Stimulated activated CD4-positive, alpha-beta T cell treated with anti-CD3 and anti-CD28 coated beads, TNF-alpha, amount 100 ng/mL, for 1 hour (primary cell): ENCODE results near the gene PPIL1.
A peak's percentile ranks its signal among the peaks of the same experiment; 100 is the strongest.
"Not testable (repeated sequence)": the region's sequence is repeated elsewhere in the genome, so short reads cannot be mapped to it uniquely, and the experiment has no call there.

ENCODE experiments used
- DNase-seq, 3 donors: peaks; one replicate each; pipeline ENCODE4 v3.0.0-alpha.2; 2020; ENCODE audit warnings: low read depth in 3 of 3, low spot score in 1 of 3

Gene PPIL1

DNA sequence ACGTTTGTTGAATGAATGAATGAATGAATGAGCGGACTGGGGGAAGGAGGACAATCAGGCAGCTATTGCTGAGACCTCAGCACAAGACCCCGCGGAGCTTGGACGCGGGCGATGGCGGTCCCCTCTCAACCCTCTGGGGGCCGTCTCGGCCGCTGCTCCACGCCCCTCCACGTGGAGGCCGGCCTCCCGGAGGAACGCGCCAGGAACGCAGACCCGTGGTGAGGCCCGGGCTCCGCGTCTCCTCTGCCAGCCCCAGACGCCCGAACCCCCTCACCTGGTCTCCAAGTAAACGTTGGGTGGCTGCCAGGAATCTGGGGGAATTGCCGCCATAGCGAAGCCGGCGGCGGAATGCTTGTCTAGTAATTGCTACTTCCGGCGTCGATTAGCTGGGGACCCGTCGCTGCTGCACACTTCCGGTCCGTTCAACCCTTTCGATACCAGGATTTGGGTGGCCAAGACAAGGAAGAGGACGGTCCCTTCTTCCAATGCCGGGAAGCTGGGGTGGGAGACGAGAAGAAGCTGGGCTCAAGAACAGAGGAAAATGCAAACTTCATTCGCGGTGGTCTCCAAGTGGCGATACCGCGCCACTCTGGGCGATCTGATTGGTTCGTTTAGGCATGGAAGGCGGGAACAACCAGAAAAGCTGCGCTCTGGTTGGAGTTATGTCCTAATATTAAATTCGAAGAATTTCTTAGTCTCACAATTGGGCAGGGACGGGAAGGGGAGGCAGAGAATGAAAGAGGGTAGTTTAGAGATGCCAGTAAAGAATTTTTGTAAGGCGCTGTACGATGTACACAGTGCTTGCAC lies at the start of gene PPIL1:
Gene PPIL1, minus strand, starts transcription at position 361 of the 807 bp plus-strand sequence. Its CDS starts 31 bp downstream, at position 330.
- DNase-seq: peak; percentile 54 to 68 (median 62)

DNA sequence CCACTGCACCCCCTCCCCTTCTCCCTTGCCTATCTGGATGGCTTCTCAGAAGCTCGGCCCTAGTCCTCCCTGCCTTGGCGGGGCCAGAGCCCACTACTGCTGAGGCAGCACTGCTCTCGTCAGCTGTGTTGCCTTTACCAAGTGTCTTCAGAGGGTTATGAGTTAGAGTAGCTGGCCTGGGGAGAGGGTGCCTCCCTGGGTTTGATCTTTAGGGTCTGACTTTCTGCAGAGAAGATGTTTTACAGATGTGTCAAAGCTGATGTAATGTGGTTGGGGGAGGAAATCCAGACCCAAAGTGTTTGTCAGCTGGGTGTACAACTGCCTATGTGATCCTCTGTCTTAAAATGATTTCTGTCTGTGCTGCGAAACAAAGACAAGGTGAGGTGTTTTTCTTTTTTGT lies 49.5 kb upstream of the PPIL1 start:
- DNase-seq: no peak

- DNase-seq: no peak
Measured at GRCh38 chr6:36920546-36920945, 45.9 kb upstream of the PPIL1 start.

GRCh38 chr6:36920049-36920448 lies 45.4 kb upstream of the PPIL1 start:
- DNase-seq: no peak

GRCh38 chr6:36917541-36918193 lies 43.1 kb upstream of the PPIL1 start:
- no peak for DNase-seq

DNA sequence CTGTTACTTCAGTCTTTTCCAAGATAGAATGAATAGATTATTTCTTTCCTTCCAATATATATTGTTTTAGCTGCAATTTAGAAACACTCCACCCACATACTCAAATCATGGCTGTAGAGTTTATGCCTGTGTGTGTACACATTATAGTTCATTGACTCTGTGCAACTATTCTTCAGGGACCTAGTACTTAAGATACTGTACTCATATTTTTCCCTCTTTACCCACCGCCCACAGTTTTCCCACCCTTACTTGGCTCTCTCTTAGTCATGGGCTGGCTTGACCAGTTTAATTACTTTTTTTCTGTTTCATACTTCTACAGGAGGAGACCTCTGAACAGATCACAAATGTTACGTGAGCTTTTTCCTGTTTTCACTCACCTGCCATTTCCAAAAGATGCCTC lies 41.5 kb upstream of the PPIL1 start:
- no peak for DNase-seq

GRCh38 chr6:36915599-36915998 lies 41.0 kb upstream of the PPIL1 start:
- DNase-seq: no peak

DNA sequence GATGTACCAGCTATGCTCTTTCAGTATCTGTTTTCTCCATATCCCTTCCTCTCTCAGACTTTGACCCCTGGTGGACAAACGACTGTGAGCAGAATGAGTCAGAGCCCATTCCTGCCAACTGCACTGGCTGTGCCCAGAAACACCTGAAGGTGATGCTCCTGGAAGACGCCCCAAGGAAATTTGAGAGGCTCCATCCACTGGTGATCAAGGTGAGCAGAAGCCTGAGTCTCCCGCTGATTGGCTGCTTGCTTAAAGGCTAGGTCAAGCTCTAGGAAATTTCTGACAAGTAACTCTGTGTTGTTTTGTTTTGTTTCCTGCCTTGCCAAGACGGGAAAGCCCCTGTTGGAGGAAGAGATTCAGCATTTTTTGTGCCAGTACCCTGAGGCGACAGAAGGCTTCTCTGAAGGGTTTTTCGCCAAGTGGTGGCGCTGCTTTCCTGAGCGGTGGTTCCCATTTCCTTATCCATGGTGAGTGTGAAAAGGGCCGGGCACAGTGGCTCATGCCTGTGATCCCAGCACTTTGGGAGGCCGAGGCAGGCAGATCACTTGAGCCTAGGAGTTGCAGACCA lies 39.7 kb upstream of the PPIL1 start:
- DNase-seq: peak in 1 of 3 donors; percentile 5

GRCh38 chr6:36913082-36913481 lies 38.5 kb upstream of the PPIL1 start:
- no peak for DNase-seq

DNA sequence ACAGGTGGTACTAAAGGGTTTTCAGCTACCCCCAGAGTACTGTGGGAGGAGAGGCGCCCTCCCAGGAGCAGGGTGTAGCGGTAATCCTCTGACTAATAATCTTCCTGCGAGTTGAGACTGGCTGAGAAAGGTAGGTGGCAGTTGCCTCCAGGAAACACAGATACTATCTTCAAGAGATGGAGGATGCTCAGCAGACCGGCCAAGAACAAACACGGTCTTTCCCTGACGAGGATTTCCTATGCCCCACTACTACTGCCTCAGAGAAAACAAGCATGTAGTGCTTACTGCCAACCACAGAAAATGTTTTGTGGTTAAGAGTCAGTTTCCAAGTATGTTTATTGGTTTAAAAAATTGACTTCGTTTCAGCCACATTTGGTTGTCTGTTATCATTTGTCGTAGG lies 38.0 kb upstream of the PPIL1 start:
- DNase-seq: peak; percentile 14 to 43 (median 32)

- DNase-seq: no peak
Measured at GRCh38 chr6:36912030-36912454, 37.4 kb upstream of the PPIL1 start.

GRCh38 chr6:36908747-36909146 lies 34.1 kb upstream of the PPIL1 start:
- no peak for DNase-seq

GRCh38 chr6:36907781-36908180 lies 33.2 kb upstream of the PPIL1 start:
- DNase-seq: no peak

GRCh38 chr6:36906539-36907325 lies 32.1 kb upstream of the PPIL1 start:
- no peak for DNase-seq

DNA sequence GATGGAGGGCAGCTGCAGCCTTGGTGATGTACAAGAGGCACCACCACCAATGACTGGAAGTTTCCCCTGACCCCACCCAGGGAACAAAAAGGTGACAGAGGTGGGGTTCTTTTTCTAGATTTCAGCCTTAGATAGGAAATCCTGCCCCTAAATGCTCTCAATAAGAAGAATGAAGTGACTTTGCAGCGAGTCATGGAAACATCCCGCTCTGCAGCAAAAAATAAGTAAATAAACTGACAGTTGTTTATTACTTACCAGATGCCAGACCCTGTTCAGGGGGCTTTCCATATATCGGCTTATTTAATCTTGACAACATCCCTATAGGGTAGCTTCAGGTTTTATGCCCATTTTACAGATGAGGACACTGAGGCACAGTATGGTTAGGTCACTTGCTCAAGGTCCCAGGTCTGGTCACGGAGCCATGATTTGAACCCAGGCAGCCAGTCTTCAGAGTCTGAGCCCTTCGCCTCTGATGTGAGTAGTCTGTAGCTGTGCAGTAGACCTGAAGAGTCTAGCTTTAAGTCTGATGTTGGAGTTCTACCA lies 30.3 kb upstream of the PPIL1 start:
- no peak for DNase-seq

GRCh38 chr6:36904114-36904513 lies 29.5 kb upstream of the PPIL1 start:
- no peak for DNase-seq

DNA sequence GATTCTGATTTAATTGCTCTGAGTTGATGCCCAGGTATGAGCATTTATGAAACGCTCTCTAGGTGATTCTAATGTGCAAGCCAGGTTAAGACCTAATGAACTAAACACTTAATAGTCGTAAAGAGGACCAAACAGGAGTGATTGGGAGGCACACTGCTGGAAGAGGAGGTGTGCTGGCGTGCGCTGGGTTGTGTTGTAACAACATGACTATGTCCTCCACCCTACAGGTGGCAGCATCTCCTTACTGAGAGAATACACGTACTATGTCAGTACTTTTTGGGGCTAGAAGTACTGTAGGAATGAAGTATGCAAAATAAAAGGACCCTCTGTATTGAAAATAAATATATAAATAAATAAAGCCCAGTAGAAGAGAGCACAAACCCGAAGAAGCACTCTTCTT lies 23.0 kb upstream of the PPIL1 start:
- no peak for DNase-seq

DNA sequence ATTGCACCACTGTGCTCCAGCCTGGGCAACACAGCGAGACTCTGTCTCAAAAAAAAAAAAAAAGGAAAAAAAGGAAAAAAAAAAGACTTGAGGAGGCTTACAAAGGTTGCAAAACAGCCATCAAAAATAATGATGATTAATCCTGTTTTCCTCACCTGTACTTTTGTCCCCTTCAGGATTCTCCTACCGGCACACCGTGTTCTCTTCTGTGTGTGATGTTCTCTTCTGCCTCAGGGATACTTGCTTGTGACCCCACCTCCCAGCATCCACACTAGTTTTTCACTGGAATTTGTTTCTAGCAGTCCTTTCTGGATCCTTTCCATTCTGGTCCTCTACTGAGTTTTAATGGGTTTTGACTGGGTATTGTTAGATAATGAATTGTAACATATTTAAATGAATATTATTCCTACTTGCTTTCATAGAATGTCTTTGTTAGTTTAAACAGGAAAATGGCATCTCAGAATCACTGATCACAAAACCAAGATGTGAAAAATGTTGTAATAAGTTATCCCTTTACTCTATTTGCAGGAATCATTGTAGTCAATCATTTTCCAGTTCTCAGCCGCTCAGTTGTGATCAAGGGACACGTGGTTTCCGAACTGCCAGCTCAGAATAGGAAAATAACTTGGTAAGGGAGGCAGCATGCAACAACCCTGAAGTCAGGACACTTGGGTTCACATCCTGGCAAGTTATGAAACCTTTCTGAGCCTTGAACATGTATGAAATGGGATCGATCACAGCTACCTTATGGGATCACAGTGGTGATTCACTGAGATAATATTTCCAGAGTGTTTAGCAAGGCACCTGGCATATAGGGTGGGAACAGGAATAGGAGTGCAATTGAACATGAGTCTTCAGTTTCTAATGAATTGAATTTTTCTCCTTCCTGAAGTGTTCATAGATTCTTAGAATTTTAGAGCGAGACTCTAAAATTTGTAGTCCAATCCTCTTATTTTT lies 19.7 kb upstream of the PPIL1 start:
- no peak for DNase-seq

- not testable (repeated sequence) for DNase-seq
Measured at GRCh38 chr6:36891153-36891552, 16.6 kb upstream of the PPIL1 start.

- DNase-seq: no peak
Measured at GRCh38 chr6:36890112-36890663, 15.6 kb upstream of the PPIL1 start.
